HG02981 (cell line): Measurements from ENCODE around the gene HNRNPUL1.

Experiments
- ATAC-seq: cut with Tn5 transposase; IDR thresholded peaks from one replicate; pipeline ENCODE4 v1.9.1; 2021; ENCODE audit warnings: mild to moderate bottlenecking, moderate library complexity; ENCODE audit not compliant: unreplicated experiment

HNRNPUL1 gene

GRCh38 chr19:41307090-41307875 is 43.1 kb downstream of the HNRNPUL1 start:
- ATAC-seq: no peak

- no peak for ATAC-seq
These were observed 43.8 kb downstream of the HNRNPUL1 start for GRCh38 chr19:41307954-41308449.

GRCh38 chr19:41308450-41309179 is 44.4 kb downstream of the HNRNPUL1 start:
- no peak for ATAC-seq

- no peak for ATAC-seq
These were observed 45.2 kb downstream of the HNRNPUL1 start for GRCh38 chr19:41309180-41310032.

- peak; percentile 64 for ATAC-seq
These were observed 46.1 kb downstream of the HNRNPUL1 start, which contains the start of gene CCDC97 for GRCh38 chr19:41310033-41310831. CCDC97 (plus strand) TSS chr19:41310172; CDS start chr19:41310311, 139 bp downstream.

GRCh38 chr19:41311072-41311471 is 46.9 kb downstream of the HNRNPUL1 start:
- ATAC-seq: no peak

GRCh38 chr19:41311613-41312012 is 47.4 kb downstream of the HNRNPUL1 start:
- no peak for ATAC-seq

GRCh38 chr19:41316306-41316920 is 52.2 kb downstream of the HNRNPUL1 start:
- ATAC-seq: no peak

GRCh38 chr19:41318696-41319499 is 54.7 kb downstream of the HNRNPUL1 start:
- ATAC-seq: no peak

- no peak for ATAC-seq
These were observed 55.5 kb downstream of the HNRNPUL1 start for GRCh38 chr19:41319500-41320184.

GRCh38 chr19:41320185-41320518 is 56.0 kb downstream of the HNRNPUL1 start:
- no peak for ATAC-seq

GRCh38 chr19:41320568-41320967 is 56.4 kb downstream of the HNRNPUL1 start:
- no peak for ATAC-seq

GRCh38 chr19:41321204-41321599 is 57.0 kb downstream of the HNRNPUL1 start:
- ATAC-seq: no peak

GRCh38 chr19:41321600-41322270 is 57.6 kb downstream of the HNRNPUL1 start:
- no peak for ATAC-seq

- ATAC-seq: no peak
These were observed 58.3 kb downstream of the HNRNPUL1 start for GRCh38 chr19:41322451-41322850.

- ATAC-seq: no peak
These were observed 58.9 kb downstream of the HNRNPUL1 start for GRCh38 chr19:41323023-41323422.

- no peak for ATAC-seq
These were observed 59.4 kb downstream of the HNRNPUL1 start for GRCh38 chr19:41323430-41324125.
